HG03159 (cell line): ENCODE results near the gene HOXB9.

Experiments
- ATAC-seq: cut with Tn5 transposase; IDR thresholded peaks from one replicate; pipeline ENCODE4 v1.9.1; 2021; ENCODE audit warnings: mild to moderate bottlenecking, moderate library complexity; ENCODE audit not compliant: unreplicated experiment

The HOXB9 gene

GRCh38 chr17:48626245-48627117, at the start of gene HOXB9:
HOXB9 (minus strand) TSS chr17:48626358; CDS start chr17:48626269, 89 bp downstream.
- no peak for ATAC-seq

GRCh38 chr17:48672340-48672739, 46.2 kb upstream of the HOXB9 start:
- ATAC-seq: no peak

GRCh38 chr17:48671697-48672171, 45.6 kb upstream of the HOXB9 start:
- ATAC-seq: no peak

GRCh38 chr17:48663134-48663924, 37.2 kb upstream of the HOXB9 start:
- no peak for ATAC-seq

GRCh38 chr17:48655913-48656312, 29.8 kb upstream of the HOXB9 start:
- no peak for ATAC-seq

- no peak for ATAC-seq
Observed at GRCh38 chr17:48649741-48650140, 23.6 kb upstream of the HOXB9 start.

GRCh38 chr17:48647963-48648245, 21.7 kb upstream of the HOXB9 start:
- ATAC-seq: no peak

GRCh38 chr17:48647103-48647962, 21.2 kb upstream of the HOXB9 start:
- no peak for ATAC-seq

GRCh38 chr17:48646183-48647102, 20.3 kb upstream of the HOXB9 start:
- ATAC-seq: no peak

GRCh38 chr17:48645639-48646182, 19.6 kb upstream of the HOXB9 start:
- no peak for ATAC-seq

GRCh38 chr17:48644910-48645557, 18.9 kb upstream of the HOXB9 start:
- no peak for ATAC-seq

GRCh38 chr17:48644159-48644558, 18.0 kb upstream of the HOXB9 start:
- ATAC-seq: no peak

GRCh38 chr17:48643697-48644012, 17.5 kb upstream of the HOXB9 start:
- ATAC-seq: no peak

GRCh38 chr17:48642843-48643696, 16.9 kb upstream of the HOXB9 start:
- ATAC-seq: no peak

GRCh38 chr17:48642059-48642842, 16.1 kb upstream of the HOXB9 start:
- no peak for ATAC-seq

GRCh38 chr17:48641541-48642058, 15.4 kb upstream of the HOXB9 start:
- ATAC-seq: no peak

GRCh38 chr17:48640858-48641180, 14.7 kb upstream of the HOXB9 start:
- no peak for ATAC-seq
